Measurements from ENCODE around the gene POPDC2.

Gene POPDC2

GRCh38 chr3:119639494-119640350 is 20.7 kb downstream of the POPDC2 start:
- no peak for DNase-seq (ENCODE audit: low read depth)

DNA sequence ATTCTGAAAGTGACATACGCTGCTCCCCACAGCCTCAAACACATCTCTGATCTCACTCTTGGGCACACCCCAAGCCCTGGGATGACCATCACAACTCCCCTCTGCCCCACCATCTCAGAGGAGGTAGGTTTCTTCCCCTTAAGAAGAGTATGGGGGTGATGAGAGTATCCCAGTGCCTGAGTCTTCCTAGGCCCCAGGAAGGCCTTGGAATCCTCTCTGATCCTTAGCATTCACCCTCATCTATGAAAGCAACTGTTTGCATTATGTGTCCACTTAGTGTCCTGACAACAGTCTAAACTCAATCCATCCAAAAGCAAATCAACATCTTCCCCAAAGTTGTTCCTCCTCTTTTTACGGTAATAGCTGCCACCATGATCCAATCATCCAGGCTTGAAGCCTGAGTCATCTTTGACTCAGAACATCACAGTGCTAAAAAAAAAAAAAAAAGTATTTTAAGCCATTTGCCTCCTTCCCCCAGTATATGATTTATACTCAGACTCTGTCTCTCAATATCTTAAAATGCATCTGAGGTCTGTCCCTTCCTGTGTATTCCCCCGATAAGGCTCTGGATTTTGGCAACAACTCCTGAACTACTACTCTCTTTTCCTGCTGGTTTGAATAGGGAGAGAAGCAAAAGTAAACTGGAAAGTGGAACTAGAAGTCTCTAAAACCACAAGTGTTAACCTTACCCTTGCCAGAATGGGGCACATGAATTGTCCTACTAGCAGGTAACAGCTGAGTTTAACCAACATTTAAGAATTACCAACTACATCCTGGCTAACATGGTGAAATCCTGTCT is 22.5 kb downstream of the POPDC2 start:
- DNase-seq (ENCODE audit: low read depth): no peak

- DNase-seq (ENCODE audit: low read depth): no peak
These were observed 23.3 kb downstream of the POPDC2 start for GRCh38 chr3:119636891-119637611.

- DNase-seq (ENCODE audit: low read depth): no peak
These were observed 24.1 kb downstream of the POPDC2 start for GRCh38 chr3:119636249-119636648.

DNA sequence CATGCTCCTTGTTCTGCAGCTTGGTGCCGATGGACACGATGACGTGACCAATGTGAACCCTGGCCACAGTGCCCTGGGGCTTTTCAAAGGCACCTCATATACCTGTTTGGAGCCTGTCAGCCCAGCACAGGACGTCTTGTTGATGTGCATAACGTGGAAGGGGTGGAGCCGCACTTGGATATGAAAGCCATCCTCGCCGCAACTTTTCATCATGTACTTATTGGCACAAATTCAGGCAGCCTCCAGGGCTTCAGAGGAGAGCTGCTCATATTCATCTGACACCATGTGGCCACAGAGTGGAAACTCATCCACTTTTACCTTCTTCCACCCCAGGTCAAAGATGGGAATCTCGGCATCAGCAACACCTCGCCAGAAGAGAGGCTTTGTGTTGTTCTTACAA is 24.7 kb downstream of the POPDC2 start:
- DNase-seq (ENCODE audit: low read depth): no peak

GRCh38 chr3:119632829-119633228 is 27.6 kb downstream of the POPDC2 start:
- DNase-seq (ENCODE audit: low read depth): no peak

- no peak for DNase-seq (ENCODE audit: low read depth)
These were observed 28.2 kb downstream of the POPDC2 start for GRCh38 chr3:119632216-119632615.

DNA sequence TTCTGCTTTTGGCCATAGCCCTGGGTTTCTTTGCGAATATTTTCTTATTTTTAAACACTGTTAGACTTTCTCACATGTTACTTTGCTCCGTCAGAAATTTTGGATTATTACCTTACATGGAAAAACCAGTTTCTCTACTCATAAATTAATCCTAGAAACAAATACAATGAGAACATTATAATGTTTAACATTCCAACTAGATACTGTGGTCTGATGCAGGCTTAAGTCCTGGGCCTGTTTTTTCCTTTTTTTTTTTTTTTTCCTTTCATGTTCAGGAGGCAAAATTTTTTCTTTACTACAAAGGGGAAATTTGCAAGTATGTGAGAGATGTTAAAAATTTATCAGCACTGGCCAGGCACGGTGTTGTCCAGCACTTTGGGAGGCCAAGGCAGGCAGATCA is 28.9 kb downstream of the POPDC2 start:
- DNase-seq (ENCODE audit: low read depth): no peak

DNA sequence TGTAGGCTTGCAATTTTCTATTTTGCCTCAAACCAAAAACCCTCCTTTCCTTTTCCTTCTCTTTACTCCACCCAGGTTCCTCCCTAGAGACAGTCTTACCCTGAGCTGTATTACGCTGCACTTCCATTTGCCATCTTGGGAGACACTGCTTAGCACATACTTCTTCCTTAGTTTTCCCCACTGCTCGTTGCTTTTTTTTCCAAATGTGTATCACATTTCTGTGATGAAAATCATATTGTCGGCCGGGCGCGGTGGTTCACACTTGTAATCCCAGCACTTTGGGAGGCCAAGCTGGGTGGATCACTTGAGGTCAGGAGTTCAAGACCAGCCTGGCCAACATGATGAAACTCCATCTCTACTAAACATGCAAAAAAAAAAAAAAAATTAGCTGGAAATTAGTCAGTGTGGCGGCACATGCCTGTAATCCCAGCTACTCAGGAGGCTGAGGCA is 29.5 kb downstream of the POPDC2 start:
- DNase-seq (ENCODE audit: low read depth): no peak

DNA sequence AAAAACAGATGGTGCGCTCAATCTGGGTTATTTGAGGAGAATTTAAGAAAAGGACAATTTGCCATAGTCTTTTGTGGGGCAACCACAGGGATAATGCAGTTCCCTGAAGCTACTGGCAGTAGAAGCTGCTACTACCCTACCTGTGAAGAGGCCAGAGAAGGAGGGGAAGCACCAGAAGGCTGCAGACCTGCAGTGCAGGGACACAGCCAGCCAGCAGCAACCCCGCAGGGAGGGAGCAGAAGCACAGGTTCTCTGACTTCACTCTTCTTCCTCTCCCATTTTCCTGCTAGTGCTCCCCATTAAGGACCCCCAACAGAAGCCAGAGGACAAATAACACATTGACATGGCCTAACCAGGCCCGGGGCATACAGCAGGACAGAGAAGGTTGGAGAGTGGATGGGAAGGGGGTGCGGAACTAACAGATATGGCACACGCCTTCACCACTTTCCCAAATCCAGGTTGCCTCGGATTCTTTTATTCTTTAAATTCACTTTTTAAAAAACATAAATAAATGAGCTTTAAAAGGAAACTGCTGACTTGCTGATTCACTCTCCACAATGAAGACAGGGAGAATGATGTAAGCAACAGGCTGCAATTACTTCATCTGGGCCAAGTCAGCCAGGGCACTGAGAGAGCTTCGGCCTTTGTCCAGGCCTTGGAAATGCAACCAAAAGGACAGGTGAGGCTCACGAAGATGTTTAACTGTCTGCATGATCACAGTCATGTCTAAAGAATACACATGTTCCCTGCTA is 30.1 kb downstream of the POPDC2 start:
- DNase-seq (ENCODE audit: low read depth): no peak

- DNase-seq (ENCODE audit: low read depth): no peak
These were observed 31.5 kb downstream of the POPDC2 start for GRCh38 chr3:119628816-119629445.

DNA sequence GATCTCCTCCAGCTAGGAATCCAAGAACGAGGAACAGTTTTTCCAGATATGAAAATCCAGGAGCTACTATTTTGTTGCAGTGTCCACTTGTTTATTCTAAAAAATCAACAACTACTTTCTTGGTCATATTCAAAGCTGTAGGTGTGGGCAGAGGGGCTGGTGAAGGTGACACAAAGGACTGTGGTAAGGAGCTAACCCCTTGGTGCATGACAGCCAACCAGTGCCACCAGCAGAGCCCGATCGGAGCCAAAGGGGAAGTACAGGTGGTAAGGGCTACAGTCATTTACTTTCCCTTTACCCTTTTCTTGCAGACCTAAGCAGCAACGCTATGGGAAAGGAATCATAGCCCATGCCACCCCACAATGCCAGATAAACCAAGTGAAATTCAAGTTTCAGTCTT is 32.0 kb downstream of the POPDC2 start:
- DNase-seq (ENCODE audit: low read depth): no peak

DNA sequence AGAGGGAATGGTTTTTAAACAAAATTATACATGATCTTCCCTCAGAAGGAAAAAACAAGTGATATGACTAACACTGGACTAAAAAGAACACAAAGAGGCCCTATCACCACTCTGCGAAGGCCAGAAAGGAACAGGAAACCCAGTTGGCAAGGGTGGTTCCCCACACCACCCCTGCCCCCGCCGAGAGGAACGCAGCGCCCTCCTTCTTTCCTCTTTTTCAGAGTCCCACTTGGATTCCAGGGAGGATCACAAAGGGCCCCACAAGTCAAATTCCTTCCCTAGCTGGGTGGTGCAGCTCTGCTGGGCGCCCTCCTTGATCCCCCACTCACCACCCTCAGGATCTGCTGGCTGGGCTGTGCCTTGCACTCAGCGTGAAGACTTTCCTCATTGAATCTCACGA is 32.9 kb downstream of the POPDC2 start:
- no peak for DNase-seq (ENCODE audit: low read depth)

- no peak for DNase-seq (ENCODE audit: low read depth)
These were observed 34.2 kb downstream of the POPDC2 start for GRCh38 chr3:119626196-119626595.

DNA sequence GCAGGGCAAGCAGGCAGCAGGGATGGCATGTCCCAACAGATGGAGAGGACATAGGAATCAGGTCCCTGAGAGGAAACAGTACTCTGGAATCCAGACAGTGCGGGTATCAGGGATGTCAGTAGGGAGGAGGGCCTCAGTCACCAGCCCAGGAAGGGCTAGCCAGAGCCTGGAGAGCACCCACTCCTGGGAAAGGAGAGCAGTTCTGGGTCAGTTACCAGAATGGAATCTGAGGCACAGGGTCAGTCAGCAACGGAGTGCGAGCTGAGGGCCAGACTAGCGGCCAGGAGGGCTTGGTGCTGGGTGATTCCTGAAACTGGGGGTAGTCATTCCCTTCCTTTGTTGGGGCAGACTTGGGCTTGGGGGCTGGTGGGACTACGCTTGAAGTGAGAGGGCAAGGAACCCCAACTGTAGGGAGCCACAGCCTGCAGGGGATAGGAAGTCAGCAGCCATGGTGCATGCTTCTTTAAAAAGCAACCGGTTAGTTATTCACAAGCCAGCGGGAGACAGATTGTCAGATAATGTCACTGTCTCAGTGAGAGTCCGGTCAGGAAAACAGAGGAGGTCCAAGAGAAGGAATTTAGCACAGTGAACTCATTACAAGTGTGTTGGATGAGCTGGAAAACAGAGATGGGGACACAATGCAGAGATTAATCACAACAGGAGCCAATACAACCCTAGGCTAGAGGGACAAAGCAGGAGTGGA is 34.8 kb downstream of the POPDC2 start:
- no peak for DNase-seq (ENCODE audit: low read depth)

DNA sequence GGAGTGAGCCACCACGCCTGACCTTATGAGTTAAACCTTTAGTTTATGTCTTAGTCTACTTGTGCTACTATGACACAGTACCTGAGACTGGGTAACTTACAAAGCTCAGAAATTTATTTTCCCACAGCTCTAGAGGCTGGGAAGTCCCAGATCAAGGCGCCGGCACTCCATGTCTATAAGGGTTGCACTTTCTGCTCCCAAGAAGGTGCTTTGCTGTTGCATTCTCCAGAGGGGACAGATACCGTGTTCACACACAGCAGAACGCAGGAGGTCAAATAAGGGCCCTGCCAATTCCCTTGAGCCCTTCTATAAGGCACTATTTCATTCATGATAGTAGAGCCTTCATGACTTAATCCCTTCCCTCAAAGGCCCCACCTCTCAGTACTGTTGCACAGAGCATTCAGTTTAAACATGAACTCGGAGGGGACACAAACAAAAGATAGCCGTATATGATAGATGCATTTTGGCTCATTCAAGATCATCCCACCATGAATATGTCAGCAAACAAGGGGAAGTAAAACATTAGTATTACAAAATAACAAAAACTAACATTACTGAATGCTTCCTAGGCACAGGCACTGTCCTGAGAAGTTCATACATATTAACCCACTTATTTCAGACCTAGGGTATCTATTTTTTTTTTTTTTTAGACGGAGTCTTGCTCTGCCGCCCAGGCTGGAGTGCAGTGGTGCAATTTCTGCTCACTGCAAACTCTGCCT is 36.2 kb downstream of the POPDC2 start:
- DNase-seq (ENCODE audit: low read depth): no peak

GRCh38 chr3:119620899-119621298 is 39.5 kb downstream of the POPDC2 start:
- no peak for DNase-seq (ENCODE audit: low read depth)

DNA sequence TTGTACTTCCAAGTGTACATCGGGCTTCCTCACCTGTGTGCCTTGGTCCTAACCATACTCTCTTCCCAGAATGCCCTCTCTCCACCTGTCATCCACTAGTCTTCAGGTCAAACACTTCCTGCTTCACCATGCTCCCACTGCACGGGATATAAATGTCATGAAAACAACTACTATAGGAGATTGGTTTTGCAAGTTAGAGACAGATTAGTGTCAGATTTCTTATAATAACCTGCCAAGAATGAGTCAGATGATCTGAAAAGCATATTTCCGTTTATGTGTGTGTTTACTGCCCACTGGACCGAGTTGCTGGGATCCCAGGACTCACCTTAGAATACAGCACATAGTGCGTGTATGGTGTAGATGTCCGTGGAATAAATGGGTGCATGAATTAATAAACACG is 41.3 kb downstream of the POPDC2 start:
- no peak for DNase-seq (ENCODE audit: low read depth)

GRCh38 chr3:119616056-119616455 is 44.3 kb downstream of the POPDC2 start:
- DNase-seq (ENCODE audit: low read depth): no peak

DNA sequence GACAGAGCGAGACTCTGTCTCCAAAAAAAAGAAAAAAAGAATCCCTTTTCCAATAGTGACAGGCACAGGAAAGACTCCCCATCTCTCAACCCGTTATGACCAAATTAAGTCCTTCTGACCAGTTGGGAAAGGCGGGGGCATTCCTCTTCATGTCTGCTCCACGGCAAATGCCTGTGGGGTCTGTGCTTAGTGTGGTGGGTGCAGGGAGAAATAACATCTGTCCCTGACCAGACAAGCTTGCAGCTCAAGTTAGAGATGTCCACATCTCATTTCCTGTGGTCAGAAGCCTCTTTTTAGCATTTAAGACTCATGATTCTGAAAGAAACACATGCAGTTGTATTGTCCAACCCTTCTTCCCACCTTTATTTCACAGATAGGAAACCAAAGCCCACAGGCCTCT is 46.5 kb downstream of the POPDC2 start:
- DNase-seq (ENCODE audit: low read depth): no peak
